Measurements from ENCODE around the gene CDK5RAP3. TPM values are rescaled to one million over a fixed set of nuclear protein-coding genes. Genes with fewer than 3 reads are reported as not detected.
"Not testable (repeated sequence)": the region's sequence is repeated elsewhere in the genome, so short reads cannot be mapped to it uniquely, and the experiment has no call there.

The CDK5RAP3 gene
- total RNA-seq, 1 experiment from 2014 or later = 149 TPM

- no peak overlapping the region for H2BK20ac ChIP-seq (ENCODE audit: low read depth, low read length, poor library complexity, severe bottlenecking)
- H3K27me3 ChIP-seq (ENCODE audit: insufficient read depth, low read length) = no peaks in the 10 kb centered on the region
- H3K23ac ChIP-seq (ENCODE audit: insufficient read length, low read depth, low read length) = no peak overlapping the region
- no peak overlapping the region for H2AFZ ChIP-seq (ENCODE audit: low read length)
- no peak overlapping the region for H2BK15ac ChIP-seq (ENCODE audit: low read depth, low read length)
- no peak overlapping the region for H3K4ac ChIP-seq (ENCODE audit: low read depth, low read length)
- no peak overlapping the region for H3K4me2 ChIP-seq (ENCODE audit: insufficient read depth, insufficient read length, low read length)
- no peaks in the 10 kb centered on the region for H4K20me1 ChIP-seq (ENCODE audit: control insufficient read depth, insufficient read depth, insufficient read length)
- H3K14ac ChIP-seq (ENCODE audit: insufficient read depth, low read length) = no peak overlapping the region
- H2BK5ac ChIP-seq (ENCODE audit: insufficient read length, low read length) = no peak overlapping the region
- TF ChIP-seq CTCF (conservative IDR thresholded peaks at IDR 0.05) = no peak
- H3T11ph ChIP-seq (ENCODE audit: low read length) = no peak overlapping the region
- H3K18ac ChIP-seq (ENCODE audit: insufficient read length, low read depth, low read length) = no peak overlapping the region
- H3K9me3 ChIP-seq (ENCODE audit: control insufficient read depth, low read depth, low read length) = no peaks in the 10 kb centered on the region
- no peaks in the 10 kb centered on the region for H3K23me2 ChIP-seq (ENCODE audit: insufficient read length, low read depth, low read length, poor library complexity, severe bottlenecking)
- no peak overlapping the region for H4K91ac ChIP-seq (ENCODE audit: insufficient read length, low read depth, low read length)
- no peak for DNase-seq
- H3K4me3 Mint-ChIP-seq = no peak overlapping the region; a peak in 1 of 5 replicates
- no peaks in the 10 kb centered on the region for H3K79me2 ChIP-seq (ENCODE audit: insufficient read depth, low read length)
- no peak overlapping the region for H4K8ac ChIP-seq (replicated peaks; ENCODE audit: insufficient read length, low read depth, low read length)
- peak overlapping the region in 2 of 3 experiments; percentile 39 to 88; a peak in 2 of 7 replicates for H3K27ac Mint-ChIP-seq
- H3K79me1 ChIP-seq (ENCODE audit: insufficient read depth, low read depth, low read length, poor library complexity, severe bottlenecking) = no peaks in the 10 kb centered on the region
- no peak overlapping the region for H3K9ac ChIP-seq (ENCODE audit: extremely low read depth, insufficient read length, low read length)
- no peak overlapping the region for H3K27ac ChIP-seq (ENCODE audit: insufficient read length, low read depth, low read length)
- peaks cover 53 to 55% of the 10 kb centered on the region in 2 experiments for H3K4me1 Mint-ChIP-seq
- H3K56ac ChIP-seq (ENCODE audit: insufficient read length, low read depth, low read length) = no peak overlapping the region
- no peaks in the 10 kb centered on the region; a peak in 1 of 5 replicates for H3K9me3 Mint-ChIP-seq
- H3K4me1 ChIP-seq (ENCODE audit: insufficient read depth, low read length) = peaks cover 20% of the 10 kb centered on the region; the same call in 1 of the 2 replicates
- no peak overlapping the region for H2AK5ac ChIP-seq (ENCODE audit: insufficient read length, low read length)
- no CpG with 5 or more reads among the region's 1 CpG for WGBS (ENCODE audit: extremely low coverage, insufficient read length, low lambda C conversion rate)
- no peak overlapping the region for H2BK12ac ChIP-seq (ENCODE audit: insufficient read length, low read depth, low read length)
- no peaks in the 10 kb centered on the region for H3K27me3 Mint-ChIP-seq (ENCODE audit: low read depth)
- no peak overlapping the region for H2BK120ac ChIP-seq (ENCODE audit: low read depth, low read length, poor library complexity, severe bottlenecking)
- H4K5ac ChIP-seq (ENCODE audit: insufficient read length, low read depth, low read length) = no peak overlapping the region
- no peaks in the 10 kb centered on the region for H3K36me3 Mint-ChIP-seq (ENCODE audit: insufficient read depth in 1 of 3, low read depth in 3 of 3)
These were observed 30.3 kb downstream of the CDK5RAP3 start for GRCh38 chr17:48001197-48001596.

GRCh38 chr17:48001657-48002056, 30.7 kb downstream of the CDK5RAP3 start:
- H3K4me1 ChIP-seq (ENCODE audit: insufficient read depth, low read length) = peaks cover 20% of the 10 kb centered on the region; the same call in 1 of the 2 replicates
- H3K27ac Mint-ChIP-seq = peak overlapping the region in 1 of 3 experiments; percentile 44; a peak in 2 of 7 replicates

More at GRCh38 chr17:48001657-48002056, 30.7 kb downstream of the CDK5RAP3 start:
- H3K27ac ChIP-seq (ENCODE audit: insufficient read length, low read depth, low read length); DNase-seq; H3K27me3 ChIP-seq (ENCODE audit: insufficient read depth, low read length); H3K4me2 ChIP-seq (ENCODE audit: insufficient read depth, insufficient read length, low read length); H2AK5ac ChIP-seq (ENCODE audit: insufficient read length, low read length); H3K56ac ChIP-seq (ENCODE audit: insufficient read length, low read depth, low read length); H3K23ac ChIP-seq (ENCODE audit: insufficient read length, low read depth, low read length); H3T11ph ChIP-seq (ENCODE audit: low read length); H4K8ac ChIP-seq (replicated peaks; ENCODE audit: insufficient read length, low read depth, low read length); H3K4me3 Mint-ChIP-seq; H3K79me2 ChIP-seq (ENCODE audit: insufficient read depth, low read length); H3K79me1 ChIP-seq (ENCODE audit: insufficient read depth, low read depth, low read length, poor library complexity, severe bottlenecking); H3K4ac ChIP-seq (ENCODE audit: low read depth, low read length); H2AFZ ChIP-seq (ENCODE audit: low read length); H3K14ac ChIP-seq (ENCODE audit: insufficient read depth, low read length); H4K5ac ChIP-seq (ENCODE audit: insufficient read length, low read depth, low read length); H2BK15ac ChIP-seq (ENCODE audit: low read depth, low read length); H3K23me2 ChIP-seq (ENCODE audit: insufficient read length, low read depth, low read length, poor library complexity, severe bottlenecking); H4K91ac ChIP-seq (ENCODE audit: insufficient read length, low read depth, low read length); H2BK5ac ChIP-seq (ENCODE audit: insufficient read length, low read length); H2BK12ac ChIP-seq (ENCODE audit: insufficient read length, low read depth, low read length); H4K20me1 ChIP-seq (ENCODE audit: control insufficient read depth, insufficient read depth, insufficient read length); H3K9me3 ChIP-seq (ENCODE audit: control insufficient read depth, low read depth, low read length); H2BK120ac ChIP-seq (ENCODE audit: low read depth, low read length, poor library complexity, severe bottlenecking); H3K9ac ChIP-seq (ENCODE audit: extremely low read depth, insufficient read length, low read length); H3K27me3 Mint-ChIP-seq (ENCODE audit: low read depth); H2BK20ac ChIP-seq (ENCODE audit: low read depth, low read length, poor library complexity, severe bottlenecking); H3K18ac ChIP-seq (ENCODE audit: insufficient read length, low read depth, low read length); H3K36me3 Mint-ChIP-seq (ENCODE audit: insufficient read depth in 1 of 3, low read depth in 3 of 3); H3K9me3 Mint-ChIP-seq: not testable (repeated sequence)
- peaks cover 50 to 54% of the 10 kb centered on the region in 2 experiments for H3K4me1 Mint-ChIP-seq
- WGBS (ENCODE audit: extremely low coverage, insufficient read length, low lambda C conversion rate) = no CpG with 5 or more reads among the region's 5 CpGs
